ENCODE results near the gene OAS3.

DNA sequence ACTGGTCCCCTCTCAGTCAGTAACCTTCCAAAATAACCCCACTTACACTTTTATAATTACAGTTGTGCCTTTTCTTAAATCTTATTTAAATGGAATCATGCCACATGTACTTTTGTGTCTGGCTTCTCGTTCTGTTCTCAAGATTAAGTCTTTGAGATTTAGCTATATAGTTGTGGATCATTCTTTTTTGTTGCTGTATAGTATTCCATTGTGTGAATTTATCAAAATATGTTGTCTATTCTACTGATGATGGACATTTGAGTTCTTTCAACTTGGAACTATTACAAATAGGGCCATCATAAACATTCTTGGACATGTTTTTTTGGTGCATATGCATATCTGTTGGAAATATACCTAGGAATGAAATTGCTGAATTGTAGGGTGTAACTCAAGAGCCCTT lies 9.0 kb downstream of the OAS3 start:
- TF ChIP-seq BACH2 (CRISPR knock-in tag; IDR thresholded peaks at IDR 0.05; ENCODE audit: borderline replicate concordance) (no peak), GLIS3 (CRISPR knock-in tag; IDR thresholded peaks at IDR 0.05) (no peak), ZFP30 (CRISPR knock-in tag; IDR thresholded peaks at IDR 0.05) (no peak)
- TF ChIP-seq, protein P1, sequence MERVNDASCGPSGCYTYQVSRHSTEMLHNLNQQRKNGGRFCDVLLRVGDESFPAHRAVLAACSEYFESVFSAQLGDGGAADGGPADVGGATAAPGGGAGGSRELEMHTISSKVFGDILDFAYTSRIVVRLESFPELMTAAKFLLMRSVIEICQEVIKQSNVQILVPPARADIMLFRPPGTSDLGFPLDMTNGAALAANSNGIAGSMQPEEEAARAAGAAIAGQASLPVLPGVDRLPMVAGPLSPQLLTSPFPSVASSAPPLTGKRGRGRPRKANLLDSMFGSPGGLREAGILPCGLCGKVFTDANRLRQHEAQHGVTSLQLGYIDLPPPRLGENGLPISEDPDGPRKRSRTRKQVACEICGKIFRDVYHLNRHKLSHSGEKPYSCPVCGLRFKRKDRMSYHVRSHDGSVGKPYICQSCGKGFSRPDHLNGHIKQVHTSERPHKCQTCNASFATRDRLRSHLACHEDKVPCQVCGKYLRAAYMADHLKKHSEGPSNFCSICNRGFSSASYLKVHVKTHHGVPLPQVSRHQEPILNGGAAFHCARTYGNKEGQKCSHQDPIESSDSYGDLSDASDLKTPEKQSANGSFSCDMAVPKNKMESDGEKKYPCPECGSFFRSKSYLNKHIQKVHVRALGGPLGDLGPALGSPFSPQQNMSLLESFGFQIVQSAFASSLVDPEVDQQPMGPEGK (CRISPR knock-in tag; IDR thresholded peaks at IDR 0.05; ENCODE audit: borderline replicate concordance) = no peak

Data from SK-N-SH treated with all-trans-retinoic acid at 6 μM for 48 hours (cell line).